GM18498 (cell line): ENCODE data around the gene STK32C.
"Not testable (repeated sequence)": the region's sequence is repeated elsewhere in the genome, so short reads cannot be mapped to it uniquely, and the experiment has no call there.

Experiments used
- ATAC-seq: cut with Tn5 transposase; IDR thresholded peaks from one replicate; pipeline ENCODE4 v1.9.1; 2021; ENCODE audit warnings: mild to moderate bottlenecking, moderate library complexity; ENCODE audit not compliant: unreplicated experiment

Gene STK32C

DNA sequence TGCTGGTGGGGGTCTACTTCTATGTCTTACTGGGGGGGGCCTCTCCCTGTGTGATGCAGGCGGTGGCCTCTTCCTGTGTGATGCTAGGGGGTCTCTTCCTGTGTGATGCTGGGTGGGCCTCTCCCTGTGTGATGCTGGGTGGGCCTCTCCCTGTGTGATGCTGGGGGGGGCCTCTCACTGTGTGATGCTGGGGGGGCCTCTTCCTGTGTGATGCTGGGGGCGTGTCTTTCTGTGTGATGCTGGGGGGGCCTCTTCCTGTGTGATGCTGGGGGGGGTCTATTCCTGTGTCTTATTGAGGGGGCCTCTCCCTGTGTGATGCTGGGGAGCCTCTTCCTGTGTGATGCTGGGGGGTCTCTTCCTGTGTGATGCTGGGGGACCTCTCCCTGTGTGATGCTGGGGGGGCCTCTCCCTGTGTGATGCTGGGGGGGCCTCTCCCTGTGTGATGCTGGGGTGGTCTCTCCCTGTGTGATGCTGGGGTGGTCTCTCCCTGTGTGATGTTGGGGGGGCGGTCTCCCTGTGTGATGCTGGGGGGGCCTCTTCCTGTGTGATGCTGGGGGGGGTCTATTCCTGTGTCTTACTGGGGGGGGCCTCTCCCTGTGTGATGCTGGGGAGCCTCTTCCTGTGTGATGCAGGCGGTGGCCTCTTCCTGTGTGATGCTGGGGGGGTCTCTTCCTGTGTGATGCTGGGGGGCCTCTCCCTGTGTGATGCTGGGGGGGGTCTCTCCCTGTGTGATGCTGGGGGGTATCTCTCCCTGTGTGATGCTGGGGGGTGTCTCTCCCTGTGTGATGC lies 146.7 kb downstream of the STK32C start:
- not testable (repeated sequence) for ATAC-seq

DNA sequence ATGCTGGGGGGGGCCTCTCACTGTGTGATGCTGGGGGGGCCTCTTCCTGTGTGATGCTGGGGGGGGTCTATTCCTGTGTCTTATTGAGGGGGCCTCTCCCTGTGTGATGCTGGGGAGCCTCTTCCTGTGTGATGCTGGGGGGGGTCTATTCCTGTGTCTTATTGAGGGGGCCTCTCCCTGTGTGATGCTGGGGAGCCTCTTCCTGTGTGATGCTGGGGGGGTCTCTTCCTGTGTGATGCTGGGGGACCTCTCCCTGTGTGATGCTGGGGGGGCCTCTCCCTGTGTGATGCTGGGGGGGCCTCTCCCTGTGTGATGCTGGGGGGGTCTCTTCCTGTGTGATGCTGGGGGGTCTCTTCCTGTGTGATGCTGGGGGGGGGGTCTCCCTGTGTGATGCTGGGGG lies 147.5 kb downstream of the STK32C start:
- not testable (repeated sequence) for ATAC-seq

DNA sequence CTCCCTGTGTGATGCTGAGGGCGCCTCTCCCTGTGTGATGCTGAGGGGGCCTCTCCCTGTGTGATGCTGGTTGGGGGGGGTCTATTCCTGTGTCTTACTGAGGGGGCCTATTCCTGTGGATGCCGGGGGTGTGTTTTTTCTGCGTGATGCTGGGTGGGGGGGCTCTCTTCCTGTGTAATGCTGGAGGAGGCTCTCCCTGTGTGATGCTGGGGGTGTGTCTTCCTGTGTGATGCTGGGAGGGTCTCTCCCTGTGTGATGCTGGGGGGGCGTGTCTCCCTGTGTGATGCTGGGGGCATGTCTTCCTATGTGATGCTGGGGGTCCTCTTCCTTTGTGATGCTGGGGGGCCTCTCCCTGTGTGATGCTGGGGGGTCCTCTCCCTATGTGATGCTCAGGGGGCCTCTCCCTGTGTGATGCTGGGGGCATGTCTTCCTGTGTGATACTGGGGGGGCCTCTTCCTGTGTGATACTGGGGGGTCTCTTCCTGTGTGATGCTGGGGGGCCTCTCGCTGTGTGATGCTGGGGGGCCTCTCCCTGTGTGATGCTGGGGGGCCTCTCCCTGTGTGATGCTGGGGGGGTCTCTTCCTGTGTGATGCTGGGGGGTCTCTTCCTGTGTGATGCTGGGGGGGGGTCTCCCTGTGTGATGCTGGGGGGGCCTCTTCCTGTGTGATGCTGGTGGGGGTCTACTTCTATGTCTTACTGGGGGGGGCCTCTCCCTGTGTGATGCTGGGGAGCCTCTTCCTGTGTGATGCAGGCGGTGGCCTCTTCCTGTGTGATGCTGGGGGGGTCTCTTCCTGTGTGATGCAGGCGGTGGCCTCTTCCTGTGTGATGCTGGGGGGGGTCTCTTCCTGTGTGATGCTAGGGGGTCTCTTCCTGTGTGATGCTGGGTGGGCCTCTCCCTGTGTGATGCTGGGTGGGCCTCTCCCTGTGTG lies 148.2 kb downstream of the STK32C start:
- ATAC-seq, result not testable (repeated sequence)

DNA sequence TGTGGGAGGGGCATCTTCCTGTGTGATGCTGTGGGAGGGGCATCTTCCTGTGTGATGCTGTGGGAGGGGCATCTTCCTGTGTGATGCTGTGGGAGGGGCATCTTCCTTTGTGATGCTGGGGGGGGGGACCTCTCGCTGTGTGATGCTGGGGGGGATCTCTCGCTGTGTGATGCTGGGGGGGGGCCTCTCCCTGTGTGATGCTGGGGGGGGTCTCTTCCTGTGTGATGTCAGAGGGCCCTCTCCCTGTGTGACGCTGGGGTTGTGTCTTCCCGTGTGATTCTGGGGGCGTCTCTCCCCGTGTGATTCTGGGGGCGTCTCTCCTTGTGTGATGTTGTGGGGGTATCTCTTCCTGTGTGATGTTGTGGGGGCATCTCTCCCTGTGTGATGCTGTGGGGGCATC lies 148.9 kb downstream of the STK32C start:
- ATAC-seq, result no peak

DNA sequence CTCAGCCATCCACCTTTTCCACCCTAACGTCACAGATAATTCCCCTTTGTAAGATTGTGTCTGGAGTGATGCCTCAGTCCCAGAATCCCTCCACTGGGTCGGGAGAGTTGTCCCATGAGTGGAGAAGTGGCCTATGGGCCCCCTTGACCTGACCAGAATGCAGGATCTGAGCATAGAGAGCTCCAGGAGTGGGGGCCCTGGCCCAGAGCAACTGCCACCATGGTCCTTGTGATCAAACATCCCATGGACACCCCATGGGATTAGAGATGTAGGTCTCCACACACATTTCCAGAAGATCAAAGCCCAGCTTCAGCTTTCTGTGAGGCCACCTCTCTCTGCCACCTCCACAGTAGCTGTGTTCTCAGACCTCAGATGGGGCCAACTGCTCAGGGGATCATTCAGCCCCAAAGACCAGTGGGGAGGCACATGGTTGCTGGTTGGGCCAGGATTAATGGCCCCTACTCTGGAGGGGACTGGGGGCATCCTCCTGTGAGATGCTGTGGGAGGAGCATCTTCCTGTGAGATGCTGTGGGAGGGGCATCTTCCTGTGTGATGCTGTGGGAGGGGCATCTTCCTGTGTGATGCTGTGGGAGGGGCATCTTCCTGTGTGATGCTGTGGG lies 149.5 kb downstream of the STK32C start:
- no peak for ATAC-seq
